Left forelimb (tissue), 1 donor: ENCODE data around the gene NDUFA7.
"Not testable (repeated sequence)": the region's sequence is repeated elsewhere in the genome, so short reads cannot be mapped to it uniquely, and the experiment has no call there.

Experiments
- DNase-seq: peaks from one replicate; pipeline ENCODE4 v3.0.0-alpha.2; 2018; ENCODE audit warnings: low spot score

Gene NDUFA7

DNA sequence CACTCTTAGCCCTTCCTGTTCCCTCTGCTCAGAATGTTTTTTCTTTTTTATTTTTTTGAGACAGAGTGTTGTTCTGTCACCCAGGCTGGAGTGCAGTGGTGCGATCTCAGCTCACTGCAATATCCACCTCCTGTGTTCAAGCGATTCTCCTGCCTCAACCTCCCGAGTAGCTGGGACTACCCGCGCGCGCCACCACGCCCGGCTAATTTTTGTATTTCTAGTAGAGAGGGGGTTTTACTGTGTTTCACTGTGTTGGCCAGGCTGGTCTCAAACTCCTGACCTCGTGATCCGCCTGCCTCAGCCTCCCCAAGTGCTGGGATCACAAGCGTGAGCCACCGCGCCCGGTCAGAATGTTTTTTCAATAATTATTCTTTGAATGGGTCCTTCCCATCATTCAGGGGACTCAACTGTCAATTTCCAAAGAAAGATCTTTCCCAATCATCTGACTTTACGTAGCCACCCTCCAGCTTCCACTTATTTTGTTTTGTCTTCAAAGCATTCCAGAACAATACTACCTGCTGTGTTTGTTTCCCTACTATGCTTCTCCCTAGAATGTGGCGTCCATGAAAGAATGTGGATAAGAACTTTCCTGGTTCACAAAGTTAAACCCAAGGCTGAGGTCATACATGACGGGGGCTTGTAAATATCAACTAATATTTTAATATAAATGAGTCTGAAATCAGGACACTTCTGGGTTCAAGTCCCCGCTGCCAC lies 1.2 kb downstream of the NDUFA7 start:
- DNase-seq: no peak

DNA sequence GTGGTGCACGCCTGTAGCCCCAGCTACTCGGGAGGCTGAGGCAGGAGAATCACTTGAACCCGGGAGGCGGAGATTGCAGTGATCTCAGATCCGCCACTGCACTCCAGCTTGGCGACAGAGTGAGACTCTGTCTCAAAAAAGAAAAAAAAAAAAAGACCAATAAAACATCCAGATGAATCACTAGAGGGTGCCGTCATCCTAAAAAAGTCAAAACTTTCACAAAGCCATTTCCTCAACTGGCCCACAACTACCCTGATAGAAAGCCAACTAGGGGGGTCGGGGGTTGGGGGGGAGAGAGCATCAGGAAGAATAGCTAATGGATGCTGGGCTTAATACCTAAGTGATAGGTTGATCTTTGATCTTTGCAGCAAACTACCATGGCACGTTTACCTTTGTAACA lies 2.3 kb downstream of the NDUFA7 start:
- DNase-seq: not testable (repeated sequence)

DNA sequence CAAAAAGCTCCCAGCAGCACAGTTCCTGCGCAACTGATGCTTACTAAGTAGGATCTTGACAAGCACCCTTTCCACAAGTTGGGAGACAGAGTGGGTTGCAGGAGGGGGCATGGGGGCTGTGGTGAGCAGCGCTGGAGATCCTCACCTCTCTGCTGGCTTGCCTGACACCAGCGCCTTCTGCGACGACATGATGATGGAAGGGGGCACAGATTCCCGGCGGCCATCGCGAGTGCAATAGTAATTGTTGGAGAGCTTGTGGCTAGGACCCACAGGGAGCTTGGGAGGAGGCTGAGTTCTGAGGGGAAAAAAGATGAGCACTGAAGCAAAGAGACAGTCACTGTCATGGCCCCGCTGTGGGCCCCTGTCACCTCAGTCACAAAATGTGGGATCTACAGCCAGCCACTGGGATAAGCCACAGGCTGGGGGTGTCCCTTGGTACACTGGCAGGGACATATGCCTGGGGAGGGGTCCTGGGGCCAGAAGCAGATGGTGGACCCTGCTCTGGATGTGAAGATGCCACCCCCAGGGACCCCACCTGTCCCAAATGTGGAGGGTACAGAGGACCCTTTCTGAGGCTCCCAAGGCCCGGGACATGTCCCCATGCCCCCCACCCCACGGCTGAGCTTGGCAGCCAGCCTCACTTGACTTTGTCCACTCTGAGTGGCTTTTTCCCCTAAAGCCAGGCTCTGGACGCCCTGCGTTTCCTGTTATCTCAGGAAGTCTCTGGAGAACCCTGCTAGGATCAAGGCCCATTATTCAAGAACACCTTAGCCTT lies 4.6 kb downstream of the NDUFA7 start:
- DNase-seq: no peak

DNA sequence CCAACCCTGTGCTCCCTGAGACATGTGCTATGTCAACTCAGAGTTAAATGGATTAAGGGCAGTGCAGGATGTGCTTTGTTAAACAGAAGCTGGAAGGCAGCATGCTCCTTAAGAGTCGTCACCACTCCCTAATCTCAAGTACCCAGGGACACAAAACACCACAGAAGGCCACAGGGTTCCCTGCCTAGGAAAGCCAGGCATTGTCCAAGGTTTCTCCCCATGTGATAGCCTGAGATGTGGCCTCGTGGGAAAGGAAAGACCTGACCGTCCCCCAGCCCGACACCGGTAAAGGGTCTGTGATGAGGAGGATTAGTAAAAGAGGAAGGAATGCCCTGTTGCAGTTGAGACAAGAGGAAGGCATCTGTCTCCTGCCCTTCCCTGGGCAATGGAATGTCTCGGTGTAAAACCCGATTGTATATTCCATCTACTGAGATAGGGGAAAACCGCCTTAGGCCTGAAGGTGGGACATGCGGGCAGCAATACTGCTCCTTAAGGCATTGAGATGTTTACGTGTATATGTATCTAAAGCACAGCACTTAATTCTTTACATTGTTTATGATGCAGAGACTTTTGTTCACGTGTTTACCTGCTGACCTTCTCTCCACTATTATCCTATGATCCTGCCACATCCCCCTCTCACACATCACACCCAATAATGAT lies 6.1 kb downstream of the NDUFA7 start:
- not testable (repeated sequence) for DNase-seq

DNA sequence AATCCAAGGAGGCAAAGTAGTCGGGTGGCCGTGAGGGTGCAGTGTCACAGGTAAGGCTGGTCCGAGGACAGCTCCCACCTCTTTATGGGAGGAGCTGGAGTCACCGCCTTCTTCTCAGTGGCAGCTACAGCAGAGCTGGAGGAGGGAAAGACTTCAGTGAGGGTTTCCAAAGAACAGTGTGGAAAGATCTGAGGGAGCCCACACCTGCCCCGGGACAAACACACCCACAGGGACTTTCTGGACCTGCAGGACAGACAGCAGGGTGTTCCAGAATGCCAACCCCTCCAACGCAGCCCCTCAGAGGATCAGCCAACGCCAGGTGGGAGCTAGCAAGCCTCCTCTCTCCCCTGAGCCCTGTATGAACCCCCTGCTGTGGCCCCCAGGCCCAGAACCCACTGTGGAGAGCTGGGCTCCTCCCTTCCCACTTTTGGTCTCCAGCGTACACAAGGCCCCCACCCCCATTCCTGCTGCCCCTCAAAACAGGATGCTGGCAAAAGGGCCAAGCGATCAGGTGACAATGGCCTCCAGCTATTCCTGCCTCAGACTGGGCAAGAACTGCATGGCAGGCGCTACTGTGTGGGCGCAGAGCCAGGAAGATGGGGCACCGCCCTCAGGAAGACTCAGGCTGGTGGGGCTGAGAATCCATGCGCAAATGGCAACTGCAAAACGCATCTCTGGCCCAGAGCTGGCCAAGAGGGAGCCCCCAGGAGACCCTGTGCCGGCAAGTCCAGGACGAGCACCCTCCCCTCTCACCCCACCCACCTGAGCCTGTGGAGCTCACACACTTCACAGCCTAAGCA lies 9.5 kb downstream of the NDUFA7 start:
- DNase-seq: no peak

DNA sequence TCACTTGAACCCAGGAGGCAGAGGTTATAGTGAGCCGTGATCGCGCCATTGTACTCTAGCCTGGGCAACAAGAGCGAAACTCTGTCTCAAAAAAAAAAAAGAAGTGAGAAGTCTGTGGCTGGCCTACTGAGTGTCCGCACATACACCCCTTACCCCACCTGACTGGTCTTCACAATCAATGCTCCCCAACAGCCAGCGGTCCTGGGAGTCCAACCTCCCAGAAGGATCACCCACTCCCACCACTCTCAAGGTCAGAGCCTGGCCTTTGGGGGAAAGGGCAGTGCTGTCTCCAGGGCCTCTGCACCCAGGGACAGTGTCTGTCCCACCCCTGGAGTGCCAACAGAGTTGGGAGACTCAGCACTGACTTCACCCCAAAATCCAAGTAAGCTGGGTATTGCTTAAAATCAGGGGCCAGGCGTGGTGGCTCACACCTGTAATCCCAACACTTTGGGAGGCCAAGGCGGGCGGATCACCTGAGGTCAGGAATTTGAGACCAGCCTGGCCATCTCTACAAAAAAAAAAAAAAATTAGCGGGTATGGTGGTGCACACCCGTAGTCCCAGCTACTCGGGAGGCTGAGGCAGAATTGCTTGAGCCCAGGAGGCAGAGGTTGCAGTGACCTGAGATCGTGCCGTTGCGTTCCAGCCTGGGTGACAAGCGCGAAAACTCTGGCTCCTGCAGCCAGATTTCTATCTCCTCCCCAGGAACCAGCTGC lies 10.7 kb downstream of the NDUFA7 start:
- DNase-seq: no peak

DNA sequence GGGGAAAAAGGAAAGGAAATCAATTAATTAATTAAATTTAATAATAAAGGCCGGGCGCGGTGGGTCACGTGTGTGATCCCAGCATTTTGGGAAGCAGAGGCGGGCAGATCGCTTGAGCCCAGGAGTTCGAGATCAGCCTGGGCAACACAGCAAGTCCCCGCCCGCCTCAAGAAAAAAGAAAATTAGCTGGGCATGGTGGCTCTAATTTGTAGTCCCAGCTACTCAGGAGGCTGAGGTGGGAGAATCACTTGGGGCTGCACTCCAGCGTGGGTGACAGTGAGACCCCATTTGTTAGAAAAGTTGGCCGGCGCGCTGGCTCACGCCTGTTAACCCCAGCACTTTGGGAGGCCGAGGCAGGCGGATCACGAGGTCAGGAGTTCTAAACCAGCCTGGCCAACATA lies 12.3 kb downstream of the NDUFA7 start:
- no peak for DNase-seq

DNA sequence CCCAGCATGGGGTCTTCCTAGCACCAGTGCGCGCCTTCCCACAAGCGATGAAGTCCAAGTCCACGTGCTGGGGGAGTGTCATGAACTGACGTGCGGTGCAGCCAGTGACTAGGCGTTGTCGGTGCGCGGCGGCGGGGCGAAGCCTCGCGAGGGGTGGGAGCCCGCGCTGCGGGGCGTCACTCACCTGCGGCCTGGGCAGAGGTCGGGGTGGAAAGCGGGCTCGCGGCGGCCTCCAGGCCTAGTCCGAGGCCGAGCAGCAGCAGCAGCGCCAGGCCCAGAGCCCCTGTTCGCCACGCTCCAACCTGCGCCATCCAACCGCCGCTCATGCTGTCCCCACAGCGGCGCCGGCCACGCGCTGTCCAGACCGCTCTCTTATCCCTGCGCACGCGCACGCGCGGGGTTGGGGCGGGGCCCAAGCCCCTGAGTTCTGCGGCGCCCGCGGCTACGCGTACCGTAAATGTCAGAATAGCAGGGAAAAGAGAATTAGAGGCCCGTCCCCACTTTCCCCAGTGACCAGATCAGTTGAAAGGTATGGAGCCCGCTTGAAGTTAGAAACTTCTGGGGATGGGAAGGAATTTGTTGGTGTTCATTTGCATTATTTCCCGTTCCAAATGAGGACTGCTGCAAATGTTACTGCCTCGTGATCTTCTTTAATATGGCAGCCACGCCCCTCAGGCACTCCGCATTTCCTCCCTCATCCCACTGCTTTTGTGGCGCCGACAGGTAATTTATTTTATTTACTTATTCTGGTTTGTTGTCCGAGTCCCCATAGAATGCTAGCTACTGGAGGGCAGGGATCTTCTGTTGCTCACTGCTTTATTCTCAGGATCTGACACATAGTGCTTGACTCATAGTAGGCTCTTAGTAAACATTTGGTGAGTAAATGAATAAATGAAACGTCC lies 13.0 kb downstream of the NDUFA7 start, which contains the start of gene CD320:
Gene CD320 (minus strand): TSS at position 394 of the 902 bp plus-strand sequence. CDS start 68 bp downstream, at position 326.
- peak; percentile 94 for DNase-seq

DNA sequence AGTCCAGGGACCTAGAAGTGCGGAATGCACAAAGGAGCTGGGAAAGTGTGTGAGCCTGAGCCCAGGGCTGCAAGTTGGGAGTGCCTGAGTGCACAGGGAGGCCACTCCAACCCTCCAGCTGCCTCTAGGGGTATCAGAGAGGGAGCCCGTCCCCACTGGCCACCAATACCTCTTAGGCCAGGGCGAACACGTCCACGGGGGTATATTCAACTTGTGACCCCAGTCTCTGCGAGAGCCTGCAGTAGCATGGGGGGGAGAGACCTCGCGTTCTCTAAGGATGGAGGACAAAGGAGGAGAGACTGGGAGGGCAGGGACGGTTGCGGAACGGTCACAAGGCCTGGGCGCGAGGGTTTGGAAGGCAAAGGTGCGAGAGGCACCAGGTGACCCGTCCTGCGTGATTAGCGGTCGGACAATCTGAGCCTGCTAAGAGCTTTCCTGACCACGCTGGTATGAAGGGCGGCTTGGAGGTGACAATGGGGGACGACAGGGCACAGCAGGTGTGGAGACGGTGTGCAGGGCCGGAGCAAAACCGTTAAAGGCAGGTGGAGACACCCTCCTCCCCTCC lies 13.7 kb downstream of the NDUFA7 start:
- DNase-seq: no peak

DNA sequence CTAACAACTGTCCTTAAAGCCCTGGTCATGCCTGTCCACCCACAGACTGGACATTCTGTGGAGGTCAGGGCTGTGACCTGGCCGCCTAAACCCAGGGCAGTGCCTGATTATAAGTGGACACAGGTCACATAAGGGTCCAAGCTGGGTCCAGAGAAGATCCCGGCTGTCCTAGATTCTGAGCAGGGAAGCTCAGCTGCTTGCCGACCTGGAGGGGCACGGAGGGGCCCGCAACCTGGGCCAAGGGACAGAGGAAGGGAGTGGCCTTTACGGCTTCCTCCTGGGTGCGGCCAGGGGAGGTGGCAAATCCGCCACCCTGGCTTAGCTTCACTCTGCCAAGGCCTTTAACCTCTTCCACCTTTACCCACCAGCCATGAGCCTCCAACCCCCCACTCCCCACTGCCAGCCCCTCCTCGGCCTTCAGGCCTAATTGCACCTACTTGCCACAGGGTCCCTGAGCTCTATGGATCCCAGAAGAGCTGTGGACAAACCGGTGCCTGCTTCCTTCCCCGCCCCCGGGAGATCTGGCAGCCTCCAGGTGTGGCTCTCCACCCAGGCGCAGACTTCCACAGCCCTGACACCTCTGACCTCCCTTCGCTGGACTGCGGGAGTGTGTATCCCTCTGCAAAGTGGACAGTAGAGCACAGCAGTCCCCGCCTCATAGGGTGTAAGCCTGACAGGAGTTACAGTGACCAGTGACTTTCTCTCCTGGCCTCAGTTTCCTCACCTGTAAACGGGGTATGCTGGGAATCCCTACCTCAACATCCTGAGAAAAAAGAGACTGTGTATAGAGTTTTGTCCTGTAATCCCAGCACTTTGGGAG lies 14.7 kb downstream of the NDUFA7 start:
- DNase-seq: no peak

DNA sequence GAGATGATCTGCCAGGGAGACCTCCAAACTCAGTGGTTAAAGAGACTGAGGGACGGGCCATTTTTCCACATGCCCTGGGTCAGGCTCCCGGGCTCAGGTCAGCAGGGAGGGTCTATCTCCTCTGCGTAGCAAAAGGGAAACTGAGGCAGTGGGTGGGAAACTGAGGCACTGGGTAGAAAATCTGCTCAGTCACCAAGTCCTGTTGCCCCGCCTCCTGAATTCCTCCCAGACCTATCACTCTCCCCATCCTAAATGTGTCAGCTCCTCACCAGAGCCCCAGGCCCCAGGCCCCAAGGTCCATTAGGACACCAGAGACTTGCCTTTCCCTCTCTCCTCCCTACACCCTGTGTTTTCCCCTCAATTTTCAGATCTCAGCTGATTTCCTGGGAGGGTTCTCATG lies 15.4 kb downstream of the NDUFA7 start:
- no peak for DNase-seq

DNA sequence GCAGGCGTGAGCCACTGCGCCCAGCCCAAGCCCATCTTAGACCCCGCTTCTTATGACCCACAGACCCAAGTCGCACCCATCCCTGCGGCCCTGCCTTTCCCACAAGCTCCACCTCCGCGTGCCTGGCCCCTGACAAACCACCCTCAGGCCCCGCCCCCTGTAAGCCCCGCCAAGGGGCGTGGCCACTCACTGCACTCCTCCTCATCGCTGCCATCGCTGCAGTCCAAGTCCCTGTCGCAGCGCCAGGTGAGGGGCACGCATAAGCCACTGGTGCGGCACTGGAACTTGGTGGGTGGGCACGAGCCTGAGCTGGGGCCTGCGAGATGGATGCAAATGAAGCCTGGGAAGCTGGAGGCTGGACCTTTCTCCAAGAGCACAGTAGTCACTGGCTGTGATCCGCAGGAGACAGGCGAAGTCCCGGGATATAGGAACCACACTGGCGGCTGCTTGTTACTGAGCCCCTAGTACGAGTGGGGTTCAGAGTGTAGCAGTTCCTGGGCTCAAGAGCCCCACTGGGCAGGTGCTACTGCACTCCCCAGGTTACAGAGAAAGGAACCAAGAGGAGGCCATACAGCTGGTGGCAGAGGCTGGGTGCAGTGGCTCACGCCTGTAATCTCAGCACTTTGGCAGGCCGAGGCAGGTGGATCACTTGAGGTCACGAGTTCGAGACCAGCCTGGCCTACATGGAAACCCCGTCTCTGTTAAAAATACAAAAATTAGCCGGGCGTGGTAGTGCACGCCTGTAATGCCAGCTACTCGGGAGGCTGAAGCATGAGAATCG lies 16.1 kb downstream of the NDUFA7 start:
- DNase-seq: no peak

DNA sequence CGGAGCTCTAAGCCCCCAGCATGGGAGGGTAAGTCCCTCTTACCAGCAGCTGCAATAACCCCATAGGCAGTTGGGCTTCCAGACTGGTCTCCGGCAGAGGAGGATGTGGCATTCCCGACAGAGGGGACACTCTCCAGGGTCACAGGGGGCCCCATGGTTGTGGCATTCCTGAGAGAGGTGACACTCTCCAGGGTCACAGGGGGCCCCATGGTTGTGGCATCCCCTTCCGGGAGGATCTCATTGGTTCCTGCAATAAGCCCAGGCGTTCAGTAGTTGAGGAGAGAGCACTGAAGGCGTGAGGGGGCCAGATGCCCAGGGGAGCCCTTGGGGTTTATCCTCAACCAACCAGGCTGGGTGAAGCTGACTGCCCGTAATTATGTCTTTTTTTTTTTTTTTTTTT lies 18.4 kb downstream of the NDUFA7 start:
- DNase-seq: no peak

DNA sequence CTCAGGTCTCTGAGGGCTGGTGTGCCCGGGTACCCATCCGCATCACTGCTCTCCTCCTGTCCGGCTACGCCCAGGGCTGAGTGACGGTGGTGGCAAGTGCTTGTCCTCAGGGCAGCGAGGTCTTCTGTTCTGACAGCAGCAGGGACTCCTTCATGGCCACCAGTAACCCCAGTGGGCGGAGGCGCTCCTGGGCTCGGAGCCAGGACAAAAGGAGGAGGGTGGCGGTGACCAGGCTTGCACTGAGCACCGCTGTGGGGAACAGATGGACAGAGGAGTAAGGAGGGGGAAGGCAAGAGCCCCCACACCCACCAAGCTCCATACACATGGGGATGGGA lies 18.9 kb downstream of the NDUFA7 start:
- no peak for DNase-seq

DNA sequence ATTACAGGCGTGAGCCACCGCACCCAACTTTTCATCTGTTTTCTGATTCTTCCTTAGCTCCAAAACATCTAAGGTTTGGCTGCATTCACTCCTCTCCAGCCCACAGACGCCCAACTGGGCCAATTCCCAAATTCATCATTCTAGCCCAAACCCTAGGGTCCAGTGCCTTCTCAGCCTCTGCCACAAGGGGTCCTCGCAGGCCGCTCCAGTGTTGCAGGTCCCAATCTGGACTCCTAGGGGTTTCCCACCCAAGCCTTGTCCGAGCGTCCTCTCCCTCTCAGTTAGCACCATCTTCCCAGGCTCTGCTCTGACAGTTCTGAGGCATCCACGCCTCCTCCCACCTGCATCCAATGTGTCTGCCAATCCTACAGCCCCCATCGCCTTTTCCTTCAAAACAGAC lies 29.8 kb downstream of the NDUFA7 start:
- DNase-seq: not testable (repeated sequence)

DNA sequence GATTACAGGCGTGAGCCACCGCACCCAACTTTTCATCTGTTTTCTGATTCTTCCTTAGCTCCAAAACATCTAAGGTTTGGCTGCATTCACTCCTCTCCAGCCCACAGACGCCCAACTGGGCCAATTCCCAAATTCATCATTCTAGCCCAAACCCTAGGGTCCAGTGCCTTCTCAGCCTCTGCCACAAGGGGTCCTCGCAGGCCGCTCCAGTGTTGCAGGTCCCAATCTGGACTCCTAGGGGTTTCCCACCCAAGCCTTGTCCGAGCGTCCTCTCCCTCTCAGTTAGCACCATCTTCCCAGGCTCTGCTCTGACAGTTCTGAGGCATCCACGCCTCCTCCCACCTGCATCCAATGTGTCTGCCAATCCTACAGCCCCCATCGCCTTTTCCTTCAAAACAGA lies 44.7 kb downstream of the NDUFA7 start:
- not testable (repeated sequence) for DNase-seq

DNA sequence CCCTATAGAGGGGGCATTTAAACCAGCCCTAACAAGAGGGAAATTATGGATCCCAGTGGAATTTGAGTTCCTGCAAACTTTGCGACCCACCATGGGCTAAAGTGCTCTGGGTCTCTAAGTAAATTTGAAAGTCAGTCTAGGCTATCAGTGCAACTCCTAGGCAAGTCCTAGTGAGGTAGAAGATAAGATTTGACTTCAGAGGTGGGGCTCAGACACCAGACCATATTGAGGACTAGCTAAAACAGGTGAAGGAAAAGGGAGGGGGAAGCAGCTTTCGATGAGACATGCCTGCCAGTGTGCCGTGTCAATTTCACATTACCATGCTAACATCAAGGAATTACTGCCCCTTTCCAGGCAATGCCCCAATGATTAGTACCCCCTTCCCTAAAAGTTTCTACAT lies 51.5 kb downstream of the NDUFA7 start:
- no peak for DNase-seq

DNA sequence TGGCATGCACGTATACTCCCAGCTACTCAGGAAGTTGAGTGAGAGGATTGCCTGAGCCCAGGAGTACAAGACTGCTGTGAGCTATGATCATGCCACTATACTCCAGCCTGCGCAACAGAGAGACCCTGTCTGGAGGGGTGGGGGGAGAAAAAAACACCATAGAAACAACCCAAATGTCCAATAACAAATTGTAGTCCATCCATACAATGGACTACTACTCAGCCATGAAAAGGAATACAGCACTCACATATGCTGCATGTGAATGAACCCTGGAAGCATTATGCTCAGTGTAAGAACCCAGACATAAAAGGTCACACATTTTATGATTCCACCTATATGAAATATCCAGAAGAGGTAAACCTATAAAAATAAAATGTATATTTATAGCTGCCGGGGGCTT lies 55.3 kb downstream of the NDUFA7 start:
- no peak for DNase-seq
